Measurements from ENCODE around the gene UBN2.

DNA sequence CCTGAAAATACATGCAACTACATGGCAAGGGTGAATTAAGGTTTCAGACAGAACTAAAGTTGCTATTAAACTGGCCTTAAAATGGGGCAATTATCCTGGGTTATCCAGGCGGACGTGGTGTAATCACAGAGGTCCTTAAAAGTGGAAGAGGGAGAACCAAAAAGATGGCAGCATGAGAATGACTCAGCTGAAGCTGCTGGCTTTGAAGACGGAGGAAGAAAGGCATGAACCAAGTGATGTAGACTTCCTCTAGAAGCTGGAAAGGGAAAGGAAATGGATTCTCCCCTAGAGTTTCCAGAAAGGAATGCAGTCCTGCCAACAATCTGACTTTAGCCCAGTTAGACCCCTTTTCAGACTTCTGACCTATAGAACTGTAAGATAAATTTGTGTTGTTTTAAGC, 27.0 kb upstream of the UBN2 start:
- TF ChIP-seq, protein P1, sequence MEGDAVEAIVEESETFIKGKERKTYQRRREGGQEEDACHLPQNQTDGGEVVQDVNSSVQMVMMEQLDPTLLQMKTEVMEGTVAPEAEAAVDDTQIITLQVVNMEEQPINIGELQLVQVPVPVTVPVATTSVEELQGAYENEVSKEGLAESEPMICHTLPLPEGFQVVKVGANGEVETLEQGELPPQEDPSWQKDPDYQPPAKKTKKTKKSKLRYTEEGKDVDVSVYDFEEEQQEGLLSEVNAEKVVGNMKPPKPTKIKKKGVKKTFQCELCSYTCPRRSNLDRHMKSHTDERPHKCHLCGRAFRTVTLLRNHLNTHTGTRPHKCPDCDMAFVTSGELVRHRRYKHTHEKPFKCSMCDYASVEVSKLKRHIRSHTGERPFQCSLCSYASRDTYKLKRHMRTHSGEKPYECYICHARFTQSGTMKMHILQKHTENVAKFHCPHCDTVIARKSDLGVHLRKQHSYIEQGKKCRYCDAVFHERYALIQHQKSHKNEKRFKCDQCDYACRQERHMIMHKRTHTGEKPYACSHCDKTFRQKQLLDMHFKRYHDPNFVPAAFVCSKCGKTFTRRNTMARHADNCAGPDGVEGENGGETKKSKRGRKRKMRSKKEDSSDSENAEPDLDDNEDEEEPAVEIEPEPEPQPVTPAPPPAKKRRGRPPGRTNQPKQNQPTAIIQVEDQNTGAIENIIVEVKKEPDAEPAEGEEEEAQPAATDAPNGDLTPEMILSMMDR (IDR thresholded peaks at IDR 0.05), result no peak
- no peak for TF ChIP-seq POLR2A (IDR thresholded peaks at IDR 0.05)

All from esophagus squamous epithelium (tissue), 4 donors.